GM21423 (cell line): ENCODE data around the gene CES4A.
A peak's percentile ranks its signal among the peaks of the same experiment; 100 is the strongest.
"Not testable (repeated sequence)": the region's sequence is repeated elsewhere in the genome, so short reads cannot be mapped to it uniquely, and the experiment has no call there.

Source experiments
- ATAC-seq: cut with Tn5 transposase; IDR thresholded peaks from one replicate; pipeline ENCODE4 v1.9.1; 2021; ENCODE audit warnings: mild to moderate bottlenecking, moderate library complexity; ENCODE audit not compliant: unreplicated experiment

The CES4A gene

GRCh38 chr16:66955363-66956153, 32.8 kb upstream of the CES4A start:
- ATAC-seq, result not testable (repeated sequence)

- not testable (repeated sequence) for ATAC-seq
These were observed 32.3 kb upstream of the CES4A start for GRCh38 chr16:66956154-66956457.

- ATAC-seq, result no peak
These were observed 29.3 kb upstream of the CES4A start for GRCh38 chr16:66958857-66959703.

GRCh38 chr16:66959704-66960161, 28.7 kb upstream of the CES4A start:
- ATAC-seq, result no peak

GRCh38 chr16:66960270-66960669, 28.1 kb upstream of the CES4A start:
- ATAC-seq, result no peak

GRCh38 chr16:66961065-66961744, 27.2 kb upstream of the CES4A start, which contains the start of gene CES3:
Gene CES3 (plus strand): TSS chr16:66961266. CDS start chr16:66961308, 42 bp downstream.
- ATAC-seq, result peak; percentile 69

- no peak for ATAC-seq
These were observed 26.5 kb upstream of the CES4A start for GRCh38 chr16:66961914-66962313.

GRCh38 chr16:66964049-66964448, 24.3 kb upstream of the CES4A start:
- ATAC-seq, result no peak

GRCh38 chr16:66968847-66969246, 19.5 kb upstream of the CES4A start:
- no peak for ATAC-seq

GRCh38 chr16:66970775-66971720, 17.3 kb upstream of the CES4A start:
- ATAC-seq, result no peak

GRCh38 chr16:66972983-66973382, 15.4 kb upstream of the CES4A start:
- no peak for ATAC-seq

- ATAC-seq, result no peak
These were observed 14.7 kb upstream of the CES4A start for GRCh38 chr16:66973716-66974115.

- not testable (repeated sequence) for ATAC-seq
These were observed 14.0 kb upstream of the CES4A start for GRCh38 chr16:66974156-66974931.

- ATAC-seq, result not testable (repeated sequence)
These were observed 13.5 kb upstream of the CES4A start for GRCh38 chr16:66974932-66975246.

GRCh38 chr16:66975302-66975893, 13.0 kb upstream of the CES4A start:
- ATAC-seq, result no peak

- no peak for ATAC-seq
These were observed 11.6 kb upstream of the CES4A start for GRCh38 chr16:66976746-66977145.

- no peak for ATAC-seq
These were observed 10.9 kb upstream of the CES4A start for GRCh38 chr16:66977341-66978113.

GRCh38 chr16:66979011-66979717, 9.2 kb upstream of the CES4A start:
- no peak for ATAC-seq
